ENCODE data around the gene HBE1.

The HBE1 gene

DNA sequence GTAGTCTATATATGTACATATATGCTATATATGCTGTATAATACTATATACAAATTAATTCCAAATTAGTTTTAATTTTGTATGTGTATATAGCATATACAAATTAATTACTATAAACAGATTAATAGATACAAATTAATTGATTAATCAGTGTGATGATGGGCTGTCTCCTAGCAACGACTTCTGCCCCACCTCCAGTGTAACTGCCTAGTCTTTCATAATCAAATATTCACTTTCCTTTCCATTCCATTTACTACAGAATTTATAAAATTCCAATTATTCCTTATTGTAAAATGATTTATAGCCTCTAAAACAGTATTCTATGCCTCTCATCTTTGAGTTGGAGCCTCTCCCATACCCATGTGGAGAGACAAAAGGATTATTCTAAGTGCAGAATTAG, 36.4 kb downstream of the HBE1 start:
- no peak for DNase-seq (ENCODE audit: low read depth)

DNA sequence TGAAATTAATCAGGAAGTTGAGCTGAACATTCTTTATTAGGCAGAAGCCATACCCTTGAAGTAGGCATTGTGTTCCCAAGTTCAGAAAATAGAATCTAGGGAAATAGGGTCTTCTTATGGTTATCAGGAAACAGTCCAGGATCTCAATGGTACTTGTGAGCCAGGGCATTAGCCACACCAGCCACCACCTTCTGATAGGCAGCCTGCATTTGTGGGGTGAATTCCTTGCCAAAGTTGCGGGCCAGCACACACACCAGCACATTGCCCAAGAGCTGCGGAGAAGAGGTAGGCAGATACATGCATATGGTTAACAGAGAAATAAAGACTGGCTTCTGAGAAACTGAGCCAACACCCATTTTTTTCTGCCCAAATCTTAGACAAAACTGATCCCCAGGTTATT, 36.9 kb downstream of the HBE1 start:
- DNase-seq (ENCODE audit: low read depth), result no peak

DNA sequence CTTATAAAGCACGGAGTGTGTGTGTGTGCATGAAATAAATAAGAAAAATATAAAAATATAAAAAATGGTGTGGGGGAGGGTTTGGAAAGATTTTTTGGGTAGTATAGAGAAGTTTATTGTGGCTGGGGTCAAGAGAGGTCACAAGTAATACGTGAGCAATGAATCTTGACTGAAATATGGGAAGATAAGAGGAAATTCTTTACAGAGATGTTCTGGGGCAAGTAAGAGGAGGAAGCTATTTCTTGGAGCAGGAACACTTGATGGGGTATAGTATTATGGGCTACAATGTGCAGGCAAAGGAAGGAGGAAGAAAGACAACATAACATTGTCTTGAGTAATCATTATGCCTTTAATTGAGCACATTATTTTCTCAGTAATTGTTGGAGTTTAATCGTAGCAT, 37.6 kb downstream of the HBE1 start:
- no peak for DNase-seq (ENCODE audit: low read depth)

DNA sequence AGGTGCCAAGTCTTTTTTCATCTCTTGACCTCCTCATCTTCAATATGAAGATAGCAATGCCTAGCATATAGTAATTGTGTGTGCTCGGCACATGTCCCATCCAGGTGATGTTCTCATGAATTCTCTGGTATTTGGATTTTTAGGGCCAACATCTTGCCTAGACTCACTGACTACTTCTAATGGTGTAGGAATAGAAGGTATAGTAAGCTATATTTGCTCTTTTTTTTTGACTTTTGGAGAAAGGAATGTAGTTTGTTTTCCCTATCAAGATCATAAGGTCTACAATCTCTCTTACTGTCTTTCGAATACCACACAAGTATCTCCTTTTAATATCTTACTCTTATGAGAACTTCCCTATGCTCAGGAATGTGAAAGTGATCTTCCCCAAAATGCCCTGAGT, 38.6 kb downstream of the HBE1 start:
- no peak for DNase-seq (ENCODE audit: low read depth)

DNA sequence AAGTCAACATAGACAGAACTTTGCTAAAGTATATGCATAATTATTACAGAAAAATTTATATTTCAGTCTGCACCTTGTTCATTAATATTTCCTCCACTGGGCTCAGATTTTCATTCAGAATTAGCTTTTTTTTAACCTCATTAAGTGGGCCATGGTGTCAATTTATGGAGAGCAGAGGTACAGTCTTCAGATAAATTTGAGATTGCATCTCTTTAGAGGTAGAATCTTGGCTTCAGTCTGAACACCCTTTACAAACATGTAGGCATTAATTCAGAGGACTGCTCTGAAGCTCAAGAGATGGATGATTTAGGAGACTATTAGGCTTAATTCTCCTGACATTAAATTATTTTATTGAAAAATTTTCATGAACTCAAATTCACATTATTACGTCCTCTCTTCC, 39.5 kb downstream of the HBE1 start:
- DNase-seq (ENCODE audit: low read depth), result no peak

DNA sequence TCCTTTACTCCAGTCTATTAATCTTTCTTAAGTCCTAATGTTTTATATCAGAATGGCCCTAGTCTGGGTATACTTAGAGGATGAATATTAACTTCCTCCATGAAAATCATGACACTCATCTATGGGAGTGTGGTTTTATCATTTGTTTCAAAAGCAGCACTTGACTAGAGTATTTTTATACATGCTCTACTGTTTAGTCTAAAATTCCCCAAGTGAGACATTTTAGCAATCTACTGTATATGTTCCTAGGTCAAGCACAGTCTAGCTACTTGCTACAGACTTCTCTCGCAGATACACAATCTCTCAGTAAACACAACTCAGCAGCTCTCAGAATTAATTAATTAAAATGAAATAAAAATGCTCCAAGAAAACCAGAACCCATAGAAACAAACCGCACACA, 39.9 kb downstream of the HBE1 start:
- no peak for DNase-seq (ENCODE audit: low read depth)

DNA sequence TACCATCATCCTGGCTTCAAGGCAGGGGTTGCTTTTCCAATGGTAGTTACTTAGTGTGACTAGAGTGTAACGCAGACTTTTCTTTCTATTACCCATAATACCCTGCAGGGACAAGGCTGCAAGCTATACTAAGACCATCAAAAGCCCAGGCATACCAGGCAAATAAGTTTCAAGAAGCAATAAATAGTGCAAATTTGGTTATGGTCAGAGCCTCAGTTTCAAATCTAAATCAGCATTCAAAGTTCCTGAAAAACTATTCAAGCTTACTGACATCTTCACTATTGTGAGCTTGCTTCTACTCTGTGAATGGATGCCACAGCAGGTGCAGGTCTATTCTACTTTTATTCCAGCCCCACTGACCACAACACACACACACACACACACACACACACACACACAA, 40.4 kb downstream of the HBE1 start:
- no peak for DNase-seq (ENCODE audit: low read depth)

DNA sequence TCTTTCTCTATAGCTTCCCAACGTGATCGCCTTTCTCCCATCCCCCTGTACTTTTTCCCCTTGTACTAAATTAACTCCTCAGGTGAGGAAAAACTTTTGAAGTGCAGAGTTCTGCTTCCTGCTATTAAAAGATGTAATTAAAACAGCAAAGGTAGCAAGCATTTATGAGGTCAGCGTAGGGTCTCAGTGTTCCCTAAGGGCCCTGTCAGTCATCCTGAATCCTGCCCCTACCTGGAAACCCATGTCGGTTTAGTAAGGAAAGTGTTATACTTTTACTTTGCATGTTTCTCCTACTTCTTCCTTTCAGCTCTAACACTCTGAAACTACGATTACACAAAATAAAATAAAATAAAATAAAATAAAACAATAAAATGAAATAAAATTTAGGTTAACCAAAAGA, 41.6 kb downstream of the HBE1 start:
- no peak for DNase-seq (ENCODE audit: low read depth)

DNA sequence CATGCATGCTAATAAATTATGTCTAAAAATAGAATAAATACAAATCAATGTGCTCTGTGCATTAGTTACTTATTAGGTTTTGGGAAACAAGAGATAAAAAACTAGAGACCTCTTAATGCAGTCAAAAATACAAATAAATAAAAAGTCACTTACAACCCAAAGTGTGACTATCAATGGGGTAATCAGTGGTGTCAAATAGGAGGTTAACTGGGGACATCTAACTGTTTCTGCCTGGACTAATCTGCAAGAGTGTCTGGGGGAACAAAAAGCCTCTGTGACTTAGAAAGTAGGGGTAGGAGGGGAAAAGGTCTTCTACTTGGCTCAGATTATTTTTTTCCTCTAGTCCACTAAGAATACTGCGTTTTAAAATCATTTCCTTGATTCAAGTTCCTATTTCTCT, 42.1 kb downstream of the HBE1 start:
- DNase-seq (ENCODE audit: low read depth), result no peak

DNA sequence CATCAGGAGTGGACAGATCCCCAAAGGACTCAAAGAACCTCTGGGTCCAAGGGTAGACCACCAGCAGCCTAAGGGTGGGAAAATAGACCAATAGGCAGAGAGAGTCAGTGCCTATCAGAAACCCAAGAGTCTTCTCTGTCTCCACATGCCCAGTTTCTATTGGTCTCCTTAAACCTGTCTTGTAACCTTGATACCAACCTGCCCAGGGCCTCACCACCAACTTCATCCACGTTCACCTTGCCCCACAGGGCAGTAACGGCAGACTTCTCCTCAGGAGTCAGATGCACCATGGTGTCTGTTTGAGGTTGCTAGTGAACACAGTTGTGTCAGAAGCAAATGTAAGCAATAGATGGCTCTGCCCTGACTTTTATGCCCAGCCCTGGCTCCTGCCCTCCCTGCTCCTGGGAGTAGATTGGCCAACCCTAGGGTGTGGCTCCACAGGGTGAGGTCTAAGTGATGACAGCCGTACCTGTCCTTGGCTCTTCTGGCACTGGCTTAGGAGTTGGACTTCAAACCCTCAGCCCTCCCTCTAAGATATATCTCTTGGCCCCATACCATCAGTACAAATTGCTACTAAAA, 42.9 kb downstream of the HBE1 start, which contains the start of gene HBB:
Gene HBB, minus strand, starts transcription at position 340 of the 579 bp plus-strand sequence. Its CDS starts 50 bp downstream, at position 290.
- no peak for DNase-seq (ENCODE audit: low read depth)

DNA sequence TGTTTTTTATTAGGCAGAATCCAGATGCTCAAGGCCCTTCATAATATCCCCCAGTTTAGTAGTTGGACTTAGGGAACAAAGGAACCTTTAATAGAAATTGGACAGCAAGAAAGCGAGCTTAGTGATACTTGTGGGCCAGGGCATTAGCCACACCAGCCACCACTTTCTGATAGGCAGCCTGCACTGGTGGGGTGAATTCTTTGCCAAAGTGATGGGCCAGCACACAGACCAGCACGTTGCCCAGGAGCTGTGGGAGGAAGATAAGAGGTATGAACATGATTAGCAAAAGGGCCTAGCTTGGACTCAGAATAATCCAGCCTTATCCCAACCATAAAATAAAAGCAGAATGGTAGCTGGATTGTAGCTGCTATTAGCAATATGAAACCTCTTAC, 44.3 kb downstream of the HBE1 start:
- DNase-seq (ENCODE audit: low read depth), result no peak

DNA sequence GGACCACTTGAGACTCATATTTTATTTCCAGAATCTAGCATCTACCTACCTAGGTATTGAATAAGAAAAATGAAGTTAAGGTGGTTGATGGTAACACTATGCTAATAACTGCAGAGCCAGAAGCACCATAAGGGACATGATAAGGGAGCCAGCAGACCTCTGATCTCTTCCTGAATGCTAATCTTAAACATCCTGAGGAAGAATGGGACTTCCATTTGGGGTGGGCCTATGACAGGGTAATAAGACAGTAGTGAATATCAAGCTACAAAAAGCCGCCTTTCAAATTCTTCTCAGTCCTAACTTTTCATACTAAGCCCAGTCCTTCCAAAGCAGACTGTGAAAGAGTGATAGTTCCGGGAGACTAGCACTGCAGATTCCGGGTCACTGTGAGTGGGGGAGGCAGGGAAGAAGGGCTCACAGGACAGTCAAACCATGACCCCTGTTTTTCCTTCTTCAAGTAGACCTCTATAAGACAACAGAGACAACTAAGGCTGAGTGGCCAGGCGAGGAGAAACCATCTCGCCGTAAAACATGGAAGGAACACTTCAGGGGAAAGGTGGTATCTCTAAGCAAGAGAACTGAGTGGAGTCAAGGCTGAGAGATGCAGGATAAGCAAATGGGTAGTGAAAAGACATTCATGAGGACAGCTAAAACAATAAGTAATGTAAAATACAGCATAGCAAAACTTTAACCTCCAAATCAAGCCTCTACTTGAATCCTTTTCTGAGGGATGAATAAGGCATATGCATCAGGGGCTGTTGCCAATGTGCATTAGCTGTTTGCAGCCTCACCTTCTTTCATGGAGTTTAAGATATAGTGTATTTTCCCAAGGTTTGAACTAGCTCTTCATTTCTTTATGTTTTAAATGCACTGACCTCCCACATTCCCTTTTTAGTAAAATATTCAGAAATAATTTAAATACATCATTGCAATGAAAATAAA, 44.9 kb downstream of the HBE1 start:
- no peak for DNase-seq (ENCODE audit: low read depth)

DNA sequence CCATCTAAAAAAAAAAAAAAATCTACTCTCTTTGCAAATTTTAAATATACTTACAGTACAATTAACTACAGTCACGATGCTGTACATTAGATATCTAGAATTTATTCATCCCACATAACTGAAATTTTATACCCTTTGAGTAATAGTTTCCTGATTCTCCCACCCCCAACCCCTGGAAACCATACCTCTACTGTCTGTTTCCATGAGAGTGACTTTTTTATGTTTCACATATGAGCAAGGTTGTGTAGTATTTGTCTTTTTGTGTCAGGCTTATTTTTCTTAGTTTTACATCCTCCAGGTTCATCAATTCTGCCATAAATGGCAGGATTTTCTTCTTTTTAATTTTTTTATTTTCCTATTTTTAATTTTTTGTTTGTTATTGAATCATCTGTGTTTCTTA, 46.1 kb downstream of the HBE1 start:
- no peak for DNase-seq (ENCODE audit: low read depth)

DNA sequence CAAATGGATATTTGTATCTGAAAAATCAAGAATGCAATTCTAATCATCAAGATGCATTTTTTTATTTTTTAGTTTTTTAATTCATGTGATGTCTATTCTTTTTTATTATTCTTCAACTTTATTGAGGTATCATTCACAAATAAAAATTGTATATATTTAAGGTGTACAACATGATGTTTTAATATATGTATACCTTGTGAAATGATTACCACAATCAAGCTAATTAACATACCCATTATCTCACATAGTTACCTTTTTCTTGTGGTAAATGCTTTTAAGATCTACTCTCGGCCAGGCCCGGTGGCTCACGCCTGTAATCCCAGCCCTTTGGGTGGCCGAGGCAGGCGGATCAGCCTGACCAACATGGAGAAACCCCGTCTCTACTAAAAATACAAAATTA, 46.6 kb downstream of the HBE1 start:
- no peak for DNase-seq (ENCODE audit: low read depth)

Data from stimulated activated CD8-positive, alpha-beta memory T cell treated with anti-CD3 and anti-CD28 coated beads, Interleukin-12 subunit alpha, Interleukin-12 subunit beta, amount 100 ng/mL, for 4 hours (primary cell).